GM10847 (cell line): ENCODE measurements around the gene MSTN.

Experiments used
- POLR2A ChIP-seq: IDR thresholded peaks from 2 replicates; pipeline ENCODE4 v1.6.1; 2011; ENCODE audit not compliant: insufficient read length; ENCODE audit errors: extremely low read depth

MSTN gene

GRCh38 chr2:190080527-190081049 is 18.1 kb upstream of the MSTN start:
- TF ChIP-seq POLR2A: no peak

GRCh38 chr2:190079160-190079559 is 16.6 kb upstream of the MSTN start:
- no peak for TF ChIP-seq POLR2A

GRCh38 chr2:190075623-190076022 is 13.1 kb upstream of the MSTN start:
- no peak for TF ChIP-seq POLR2A

GRCh38 chr2:190069936-190070696 is 7.6 kb upstream of the MSTN start:
- TF ChIP-seq POLR2A: no peak

GRCh38 chr2:190068764-190069163 is 6.2 kb upstream of the MSTN start:
- no peak for TF ChIP-seq POLR2A

GRCh38 chr2:190065839-190066238 is 3.3 kb upstream of the MSTN start:
- no peak for TF ChIP-seq POLR2A

GRCh38 chr2:190063624-190064023 is 1.1 kb upstream of the MSTN start:
- TF ChIP-seq POLR2A: no peak

GRCh38 chr2:190062053-190062452 is 476 bp downstream of the MSTN start:
- no peak for TF ChIP-seq POLR2A

- TF ChIP-seq POLR2A: no peak
Observed at GRCh38 chr2:190060626-190061025, 1.9 kb downstream of the MSTN start.

- no peak for TF ChIP-seq POLR2A
Observed at GRCh38 chr2:190060019-190060418, 2.5 kb downstream of the MSTN start.

GRCh38 chr2:190053426-190053825 is 9.1 kb downstream of the MSTN start:
- no peak for TF ChIP-seq POLR2A

- no peak for TF ChIP-seq POLR2A
Observed at GRCh38 chr2:190052307-190052706, 10.2 kb downstream of the MSTN start.

- no peak for TF ChIP-seq POLR2A
Observed at GRCh38 chr2:190051223-190051622, 11.3 kb downstream of the MSTN start.

- TF ChIP-seq POLR2A: no peak
Observed at GRCh38 chr2:190050001-190050400, 12.5 kb downstream of the MSTN start.

- TF ChIP-seq POLR2A: no peak
Observed at GRCh38 chr2:190044866-190045265, 17.7 kb downstream of the MSTN start.

- TF ChIP-seq POLR2A: no peak
Observed at GRCh38 chr2:190043441-190043840, 19.1 kb downstream of the MSTN start.

- TF ChIP-seq POLR2A: no peak
Observed at GRCh38 chr2:190036071-190036470, 26.5 kb downstream of the MSTN start.
